A549 (cell line): ENCODE data around the gene GABPA. TPM values are rescaled to one million over a fixed set of nuclear protein-coding genes. Genes with fewer than 3 reads are reported as not detected.

Source experiments
- ATAC-seq, 2 experiments: fragments of 200-7000 bp in 1 of 2; fragments of >200 bp in 1 of 2; cut with Nextera tagmentation in 1 of 2; cut with Tn5 transposase in 1 of 2; 3 replicates each; pipeline versions ENCODE4 v1.8.0 to v1.9.1; 2018 to 2020; ENCODE audit warnings: mild to moderate bottlenecking in 1 of 2, moderate library complexity in 1 of 2
- CTCF ChIA-PET: fragments of 300-600 bp; sonication (Branson Sonifier 250); formaldehyde crosslinking; extraction: SDS; loops from one replicate; lab custom pipeline; 2021; ENCODE audit warnings: antibody characterized with exemption, inconsistent platforms; lab: Yijun Ruan, JAX
- POLR2A ChIA-PET: fragments of 350-600 bp; formaldehyde crosslinking; extraction: SDS; loops from one replicate; lab custom pipeline; 2021; ENCODE audit warnings: antibody characterized with exemption, inconsistent platforms; lab: Yijun Ruan, JAX
- DNase-seq, 2 experiments: peaks; one replicate each; pipeline versions ENCODE4 v3.0.0 to v3.0.0-alpha.2; 2011 to 2016; ENCODE audit warnings: low read depth in 1 of 2, low spot score in 1 of 2
- FAIRE-seq: peaks from 2 replicates; lab custom pipeline; 2011; peaks lifted over from hg19 to GRCh38; lab: Jason Lieb, UNC
- H3K27ac ChIP-seq, 2 experiments: fragments of >200 bp; sonication (Bioruptor Twin); formaldehyde crosslinking; 3 replicates each; pipeline ENCODE4 v1.5.1; 2016 to 2017
- H3K4me1 ChIP-seq: fragments of >200 bp; sonication (Bioruptor Twin); formaldehyde crosslinking; 3 replicates; pipeline ENCODE4 v1.6.1; 2016
- H3K4me2 ChIP-seq: fragments of >200 bp; sonication (Bioruptor Twin); formaldehyde crosslinking; 3 replicates; pipeline ENCODE4 v1.6.1; 2016
- H3K4me3 ChIP-seq: fragments of >200 bp; sonication (Bioruptor Twin); formaldehyde crosslinking; 3 replicates; pipeline ENCODE4 v1.5.1; 2016
- H3K9me3 ChIP-seq: fragments of >200 bp; sonication (Bioruptor Twin); formaldehyde crosslinking; 3 replicates; pipeline ENCODE4 v1.6.1; 2016
- CBX2 ChIP-seq: fragments of 200-600 bp; sonication (generic); IDR thresholded peaks from 2 replicates; pipeline ENCODE4 v1.6.1; 2016; ENCODE audit warnings: low read depth, mild to moderate bottlenecking, borderline replicate concordance
- CEBPB ChIP-seq, 2 experiments: fragments of >200 bp in 1 of 2; sonication (Bioruptor Twin) in 1 of 2; formaldehyde crosslinking in 1 of 2; IDR thresholded peaks; 2 replicates each; pipeline ENCODE4 v1.6.1; 2012 to 2016
- EHMT2 ChIP-seq: fragments of 200-600 bp; sonication (generic); IDR thresholded peaks from 2 replicates; pipeline ENCODE4 v1.6.1; 2016; ENCODE audit warnings: antibody characterized with exemption, low read depth, mild to moderate bottlenecking, moderate library complexity
- EP300 ChIP-seq, 2 experiments: fragments of >200 bp; sonication (Bioruptor Twin); formaldehyde crosslinking; IDR thresholded peaks; 2 replicates in 1 of 2; 3 replicates in 1 of 2; pipeline ENCODE4 v1.6.1; 2016 to 2017
- ESRRA ChIP-seq: fragments of 150-350 bp; IDR thresholded peaks from 2 replicates; pipeline ENCODE4 v1.6.1; 2014; ENCODE audit warnings: mild to moderate bottlenecking, low read length, borderline replicate concordance
- FOSB ChIP-seq: fragments of 250-450 bp; sonication (Bioruptor Pico); IDR thresholded peaks from 2 replicates; pipeline ENCODE4 v1.5.0; 2020; ENCODE audit warnings: mild to moderate bottlenecking, moderate library complexity
- HOXB13 ChIP-seq: fragments of 250-450 bp; sonication (Bioruptor Pico); IDR thresholded peaks from 2 replicates; pipeline ENCODE4 v1.5.0; 2020; ENCODE audit warnings: low read depth, mild to moderate bottlenecking, moderate library complexity
- JUNB ChIP-seq: fragments of >200 bp; sonication (Bioruptor Twin); formaldehyde crosslinking; IDR thresholded peaks from 2 replicates; pipeline ENCODE4 v1.6.1; 2016
- KDM1A ChIP-seq: fragments of 200-600 bp; sonication (generic); IDR thresholded peaks from 2 replicates; pipeline ENCODE4 v1.6.1; 2016; ENCODE audit warnings: low read depth, mild to moderate bottlenecking
- KDM5A ChIP-seq: fragments of 200-600 bp; sonication (generic); IDR thresholded peaks from 2 replicates; pipeline ENCODE4 v1.6.1; 2016; ENCODE audit warnings: antibody characterized with exemption, mild to moderate bottlenecking
- MAFK ChIP-seq: fragments of 450-650 bp; IDR thresholded peaks from 2 replicates; pipeline ENCODE4 v1.6.1; 2014; ENCODE audit not compliant: partially characterized antibody
- NFE2L2 ChIP-seq: fragments of 150-350 bp; conservative IDR thresholded peaks from 2 replicates; pipeline ENCODE4 v1.6.1; 2014; ENCODE audit warnings: low read length
- NPAS2 ChIP-seq: fragments of 250-450 bp; sonication (Bioruptor Pico); IDR thresholded peaks from 2 replicates; pipeline ENCODE4 v1.8.0; 2022; ENCODE audit warnings: mild to moderate bottlenecking, moderate library complexity, borderline replicate concordance
- POLR2A ChIP-seq: IDR thresholded peaks from 2 replicates; pipeline ENCODE4 v1.6.1; 2012; ENCODE audit warnings: mild to moderate bottlenecking, low read length
- POLR2AphosphoS2 ChIP-seq: conservative IDR thresholded peaks from 2 replicates; pipeline ENCODE4 v1.6.1; 2012; ENCODE audit warnings: low read length, improper control_type of control experiment, inconsistent platforms
- RAD21 ChIP-seq, 2 experiments: fragments of >200 bp in 1 of 2; sonication (Bioruptor Twin) in 1 of 2; formaldehyde crosslinking in 1 of 2; IDR thresholded peaks in 1 of 2; conservative IDR thresholded peaks in 1 of 2; 2 replicates in 1 of 2; 3 replicates in 1 of 2; pipeline ENCODE4 v1.6.1; 2012 to 2018; ENCODE audit warnings: inconsistent platforms in 1 of 2
- RARB ChIP-seq: fragments of 250-450 bp; sonication (Bioruptor Pico); IDR thresholded peaks from 2 replicates; pipeline ENCODE4 v1.8.0; 2021; ENCODE audit warnings: mild to moderate bottlenecking, moderate library complexity
- RCOR1 ChIP-seq: fragments of 150-350 bp; IDR thresholded peaks from 2 replicates; pipeline ENCODE4 v1.6.1; 2014; ENCODE audit warnings: antibody characterized with exemption, low read length, low read depth
- RFX5 ChIP-seq: fragments of 450-650 bp; IDR thresholded peaks from 2 replicates; pipeline ENCODE4 v1.7.1; 2014; ENCODE audit warnings: antibody characterized with exemption, mild to moderate bottlenecking, moderate library complexity
- RNF2 ChIP-seq: fragments of 200-600 bp; sonication (generic); IDR thresholded peaks from 2 replicates; pipeline ENCODE4 v1.6.1; 2016; ENCODE audit warnings: low read depth, mild to moderate bottlenecking, antibody characterized with exemption, moderate library complexity, borderline replicate concordance
- SMC3 ChIP-seq: fragments of >200 bp; sonication (Bioruptor Twin); formaldehyde crosslinking; IDR thresholded peaks from 3 replicates; pipeline ENCODE4 v1.6.1; 2018; ENCODE audit warnings: inconsistent platforms
- SREBF2 ChIP-seq: fragments of 450-650 bp; IDR thresholded peaks from 2 replicates; pipeline ENCODE4 v1.6.1; 2014; ENCODE audit warnings: mild to moderate bottlenecking, moderate library complexity
- TFCP2L1 ChIP-seq: fragments of 250-450 bp; sonication (Bioruptor Pico); IDR thresholded peaks from 2 replicates; pipeline ENCODE4 v1.5.0; 2021; ENCODE audit warnings: mild to moderate bottlenecking
- ZC3H11A ChIP-seq: fragments of 450-650 bp; IDR thresholded peaks from 2 replicates; pipeline ENCODE4 v1.6.1; 2014; ENCODE audit warnings: antibody characterized with exemption, mild to moderate bottlenecking
- ZSCAN20 ChIP-seq: fragments of 250-450 bp; sonication (Bioruptor Pico); IDR thresholded peaks from 2 replicates; pipeline ENCODE4 v1.8.0; 2022; ENCODE audit warnings: mild to moderate bottlenecking, moderate library complexity
- WGBS: methylation state at CpG from one replicate; pipeline ENCODE4 v1.1.6; 2017; ENCODE audit errors: missing lambda C conversion rate; 5-methylcytosine and 5-hydroxymethylcytosine counted together
- polyA plus RNA-seq, 4 experiments: library from polyadenylated mRNA; depleted of rRNA in 3 of 4; stranded (reverse); fragments of >200 nt; fragmentation: RNase III in 1 of 4; extraction: RNeasy Plus Mini Kit Qiagen cat#74134 plus additional on column Dnase treatment in 1 of 4; gene quantifications; 2 replicates in 3 of 4; 3 replicates in 1 of 4; pipeline ENCODE4 v1.2.3, GENCODE V29; 2011 to 2017
- TF ChIP-seq, protein P1 (sequence below): fragments of >200 bp; sonication (Bioruptor Twin); formaldehyde crosslinking; IDR thresholded peaks from 3 replicates; pipeline ENCODE4 v1.5.1; 2016
- TF ChIP-seq, protein P2 (sequence below): fragments of 150-350 bp; IDR thresholded peaks from 2 replicates; pipeline ENCODE4 v1.6.1; 2014; ENCODE audit warnings: low read depth, mild to moderate bottlenecking, low read length
- TF ChIP-seq, protein P3 (sequence below): fragments of 200-600 bp; sonication (generic); IDR thresholded peaks from 2 replicates; pipeline ENCODE4 v1.6.1; 2016; ENCODE audit warnings: antibody characterized with exemption, mild to moderate bottlenecking, moderate library complexity

GABPA gene
- polyA plus RNA-seq, 2 of the 4 experiments (the other 2 are of a cell fraction), result 7.3 to 17.3 TPM

DNA sequence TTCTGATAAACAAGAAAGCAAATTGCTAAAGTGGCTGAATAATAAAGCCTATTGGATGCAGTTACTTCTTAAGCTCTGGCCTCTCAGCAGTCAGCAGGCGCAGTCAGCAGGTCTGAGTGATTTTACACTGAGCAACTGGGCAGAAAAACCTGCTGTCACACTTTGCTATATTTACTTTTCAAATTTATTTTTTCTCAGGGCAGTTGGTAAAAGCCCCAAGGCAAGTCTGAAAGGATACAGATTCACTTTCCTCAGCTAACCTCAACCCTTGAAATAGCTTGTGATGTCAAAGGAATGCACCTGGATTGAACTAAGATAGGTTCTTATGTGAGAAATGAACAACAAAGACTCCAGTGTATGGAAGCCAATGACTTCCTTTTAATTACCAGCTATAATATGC is 34.0 kb upstream of the GABPA start:
- 94% methylated on average over 1 of the region's 1 CpG for WGBS
- Histone ChIP-seq H3K4me1 (no peaks in the 10 kb centered on the region), H3K27ac (no peak overlapping the region), H3K4me2 (no peak overlapping the region)
- POLR2A ChIA-PET, result no interaction called here
- TF ChIP-seq HOXB13 (CRISPR knock-in tag), result no peak
- TF ChIP-seq RARB (CRISPR knock-in tag), result no peak
- TF ChIP-seq ESRRA, result no peak
- TF ChIP-seq KDM1A, result no peak
- no peak for TF ChIP-seq MAFK
- no peak for TF ChIP-seq FOSB
- no peak for TF ChIP-seq NPAS2
- TF ChIP-seq RNF2, result no peak
- TF ChIP-seq EP300 (IDR thresholded peaks at IDR 0.05), result no peak
- TF ChIP-seq, all 56 proteins: peak for 0
- FAIRE-seq (no peak), ATAC-seq (no peak), DNase-seq (no peak)
- CTCF ChIA-PET, result interaction anchor here (1.8 kb wide), 1 partner anchor 93 kb away, joined by 7 read pairs; no protein-coding TSS in a partner anchor
- Histone ChIP-seq H3K4me3 (no peak overlapping the region), H3K9me3 (no peaks in the 10 kb centered on the region)

DNA sequence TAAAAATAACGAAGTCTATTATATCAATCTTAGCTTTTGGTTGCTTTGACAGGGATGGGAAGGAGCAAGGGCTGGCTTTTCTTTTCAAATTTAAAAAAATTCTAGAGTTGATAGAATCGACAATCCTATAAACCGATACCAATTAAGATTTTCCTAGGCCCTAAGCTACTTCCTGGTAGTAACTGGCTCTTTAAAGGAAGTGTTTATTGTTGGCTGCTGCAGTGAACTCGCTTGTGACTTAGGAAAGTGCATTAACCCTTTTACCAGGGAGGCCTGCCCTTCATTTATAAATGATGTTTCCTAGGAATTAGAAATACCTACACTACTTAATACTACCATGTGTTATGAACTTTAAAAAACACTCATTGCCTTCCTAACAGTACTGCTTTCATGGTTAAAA is 33.2 kb upstream of the GABPA start:
- no peak overlapping the region for H3K4me2 ChIP-seq
- no peak for TF ChIP-seq KDM1A
- TF ChIP-seq ZC3H11A, result no peak
- TF ChIP-seq POLR2A, result no peak
- no peak for TF ChIP-seq POLR2AphosphoS2
- TF ChIP-seq SREBF2, result no peak
- no peak for TF ChIP-seq CBX2
- TF ChIP-seq CEBPB (IDR thresholded peaks at IDR 0.05), result no peak
- TF ChIP-seq, all 56 proteins: peak for 0
- ATAC-seq (no peak), DNase-seq (no peak), FAIRE-seq (no peak)
- no peak overlapping the region for H3K27ac ChIP-seq
- no peak overlapping the region for H3K4me3 ChIP-seq
- POLR2A ChIA-PET, result no interaction called here
- 55% methylated on average over 4 of the region's 4 CpGs for WGBS
- CTCF ChIA-PET, result interaction anchor here (0.6 kb wide), 1 partner anchor 162 kb away, joined by 4 read pairs; no protein-coding TSS in a partner anchor
- H3K9me3 ChIP-seq, result no peaks in the 10 kb centered on the region
- no peaks in the 10 kb centered on the region for H3K4me1 ChIP-seq

DNA sequence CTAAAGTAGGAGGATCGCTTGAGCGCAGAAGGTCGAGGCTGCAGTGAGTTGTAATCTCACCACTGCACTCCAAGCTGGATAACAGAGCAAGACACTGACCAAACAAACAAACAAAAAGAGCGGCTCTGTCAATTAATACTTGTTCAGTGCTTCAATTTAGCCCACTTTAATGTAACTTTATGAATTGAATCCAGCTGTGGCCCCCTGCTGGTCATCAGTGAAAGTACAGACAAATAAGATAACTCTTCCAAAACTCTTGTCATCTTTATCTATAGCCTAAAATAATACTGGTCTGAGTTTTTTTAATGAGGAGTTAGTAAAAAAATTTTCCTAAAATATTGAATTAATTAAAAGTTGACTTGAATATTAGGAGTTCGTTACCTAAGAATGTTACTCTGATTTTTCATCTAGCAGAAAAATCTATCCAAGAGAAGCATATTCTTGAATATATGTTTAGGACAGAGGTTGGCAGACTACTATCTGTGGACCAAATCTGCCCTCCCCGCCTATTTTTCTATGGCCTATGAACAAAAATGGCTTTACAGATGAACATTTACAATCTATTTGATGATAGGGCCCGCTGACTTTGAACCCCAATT is 26.2 kb upstream of the GABPA start:
- no peak overlapping the region for H3K4me2 ChIP-seq
- H3K4me3 ChIP-seq, result no peak overlapping the region
- TF ChIP-seq, protein P1, sequence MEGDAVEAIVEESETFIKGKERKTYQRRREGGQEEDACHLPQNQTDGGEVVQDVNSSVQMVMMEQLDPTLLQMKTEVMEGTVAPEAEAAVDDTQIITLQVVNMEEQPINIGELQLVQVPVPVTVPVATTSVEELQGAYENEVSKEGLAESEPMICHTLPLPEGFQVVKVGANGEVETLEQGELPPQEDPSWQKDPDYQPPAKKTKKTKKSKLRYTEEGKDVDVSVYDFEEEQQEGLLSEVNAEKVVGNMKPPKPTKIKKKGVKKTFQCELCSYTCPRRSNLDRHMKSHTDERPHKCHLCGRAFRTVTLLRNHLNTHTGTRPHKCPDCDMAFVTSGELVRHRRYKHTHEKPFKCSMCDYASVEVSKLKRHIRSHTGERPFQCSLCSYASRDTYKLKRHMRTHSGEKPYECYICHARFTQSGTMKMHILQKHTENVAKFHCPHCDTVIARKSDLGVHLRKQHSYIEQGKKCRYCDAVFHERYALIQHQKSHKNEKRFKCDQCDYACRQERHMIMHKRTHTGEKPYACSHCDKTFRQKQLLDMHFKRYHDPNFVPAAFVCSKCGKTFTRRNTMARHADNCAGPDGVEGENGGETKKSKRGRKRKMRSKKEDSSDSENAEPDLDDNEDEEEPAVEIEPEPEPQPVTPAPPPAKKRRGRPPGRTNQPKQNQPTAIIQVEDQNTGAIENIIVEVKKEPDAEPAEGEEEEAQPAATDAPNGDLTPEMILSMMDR, result peak; percentile 57
- TF ChIP-seq ZC3H11A (no peak), RFX5 (no peak), RAD21 (conservative IDR thresholded peaks at IDR 0.05 in 1 of 2, IDR thresholded peaks at IDR 0.05 in 1 of 2) (peak; percentile 40 to 41; a peak in 4 of 5 replicates), JUNB (no peak), SMC3 (peak; percentile 54), NFE2L2 (no peak), KDM5A (no peak), RCOR1 (no peak), KDM1A (no peak), EHMT2 (no peak), ZSCAN20 (CRISPR knock-in tag) (no peak), TFCP2L1 (CRISPR knock-in tag) (no peak)
- TF ChIP-seq, protein P2, sequence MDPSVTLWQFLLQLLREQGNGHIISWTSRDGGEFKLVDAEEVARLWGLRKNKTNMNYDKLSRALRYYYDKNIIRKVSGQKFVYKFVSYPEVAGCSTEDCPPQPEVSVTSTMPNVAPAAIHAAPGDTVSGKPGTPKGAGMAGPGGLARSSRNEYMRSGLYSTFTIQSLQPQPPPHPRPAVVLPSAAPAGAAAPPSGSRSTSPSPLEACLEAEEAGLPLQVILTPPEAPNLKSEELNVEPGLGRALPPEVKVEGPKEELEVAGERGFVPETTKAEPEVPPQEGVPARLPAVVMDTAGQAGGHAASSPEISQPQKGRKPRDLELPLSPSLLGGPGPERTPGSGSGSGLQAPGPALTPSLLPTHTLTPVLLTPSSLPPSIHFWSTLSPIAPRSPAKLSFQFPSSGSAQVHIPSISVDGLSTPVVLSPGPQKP, result no peak
- TF ChIP-seq, protein P3, sequence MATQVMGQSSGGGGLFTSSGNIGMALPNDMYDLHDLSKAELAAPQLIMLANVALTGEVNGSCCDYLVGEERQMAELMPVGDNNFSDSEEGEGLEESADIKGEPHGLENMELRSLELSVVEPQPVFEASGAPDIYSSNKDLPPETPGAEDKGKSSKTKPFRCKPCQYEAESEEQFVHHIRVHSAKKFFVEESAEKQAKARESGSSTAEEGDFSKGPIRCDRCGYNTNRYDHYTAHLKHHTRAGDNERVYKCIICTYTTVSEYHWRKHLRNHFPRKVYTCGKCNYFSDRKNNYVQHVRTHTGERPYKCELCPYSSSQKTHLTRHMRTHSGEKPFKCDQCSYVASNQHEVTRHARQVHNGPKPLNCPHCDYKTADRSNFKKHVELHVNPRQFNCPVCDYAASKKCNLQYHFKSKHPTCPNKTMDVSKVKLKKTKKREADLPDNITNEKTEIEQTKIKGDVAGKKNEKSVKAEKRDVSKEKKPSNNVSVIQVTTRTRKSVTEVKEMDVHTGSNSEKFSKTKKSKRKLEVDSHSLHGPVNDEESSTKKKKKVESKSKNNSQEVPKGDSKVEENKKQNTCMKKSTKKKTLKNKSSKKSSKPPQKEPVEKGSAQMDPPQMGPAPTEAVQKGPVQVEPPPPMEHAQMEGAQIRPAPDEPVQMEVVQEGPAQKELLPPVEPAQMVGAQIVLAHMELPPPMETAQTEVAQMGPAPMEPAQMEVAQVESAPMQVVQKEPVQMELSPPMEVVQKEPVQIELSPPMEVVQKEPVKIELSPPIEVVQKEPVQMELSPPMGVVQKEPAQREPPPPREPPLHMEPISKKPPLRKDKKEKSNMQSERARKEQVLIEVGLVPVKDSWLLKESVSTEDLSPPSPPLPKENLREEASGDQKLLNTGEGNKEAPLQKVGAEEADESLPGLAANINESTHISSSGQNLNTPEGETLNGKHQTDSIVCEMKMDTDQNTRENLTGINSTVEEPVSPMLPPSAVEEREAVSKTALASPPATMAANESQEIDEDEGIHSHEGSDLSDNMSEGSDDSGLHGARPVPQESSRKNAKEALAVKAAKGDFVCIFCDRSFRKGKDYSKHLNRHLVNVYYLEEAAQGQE, result no peak
- no peaks in the 10 kb centered on the region for H3K4me1 ChIP-seq
- POLR2A ChIA-PET, result no interaction called here
- ATAC-seq (0 out of 6 replicates have a peak, but pooled peaks of 1 of the 2 experiments have one; percentile 47), FAIRE-seq (no peak), DNase-seq (peak; percentile 22 to 44)
- CTCF ChIA-PET, result interaction anchor here (1.1 to 4.4 kb wide), 4 partner anchors 10 to 103 kb away, joined by 4 to 31 read pairs (median 6); partner anchors contain the start of genes ATP5PF and GABPA
- WGBS, result 35% methylated on average over 7 of the region's 7 CpGs
- no peak overlapping the region for H3K27ac ChIP-seq
- H3K9me3 ChIP-seq, result no peaks in the 10 kb centered on the region
